Neural cell (in vitro differentiated cells): Measurements from ENCODE around the gene PAX6. TPM values are rescaled to one million over a fixed set of nuclear protein-coding genes. Genes with fewer than 3 reads are reported as not detected.

Source experiments
- H2AFZ ChIP-seq: fragments of 200-600, 300-800 bp; sonication (generic), shearing (Covaris generic); 2 replicates; pipeline ENCODE4 v1.6.0; 2014; ENCODE audit warnings: low read depth, mild to moderate bottlenecking, antibody characterized with exemption, low read length, moderate library complexity
- H3F3A ChIP-seq: fragments of 200-600 bp; shearing (Covaris generic); 2 replicates; pipeline ENCODE4 v1.6.1; 2016; ENCODE audit warnings: mild to moderate bottlenecking, moderate library complexity, mixed read lengths, antibody characterized with exemption, low read length; ENCODE audit not compliant: insufficient read depth, poor library complexity, severe bottlenecking
- H3K27ac ChIP-seq: fragments of 200-600, 300-800 bp; sonication (generic), shearing (Covaris generic); 2 replicates; pipeline ENCODE4 v1.5.1; 2014; ENCODE audit warnings: mild to moderate bottlenecking, low read length, moderate library complexity
- H3K27me3 ChIP-seq: fragments of 300-800, 200-600 bp; sonication (generic), shearing (Covaris generic); 2 replicates; pipeline ENCODE4 v1.6.0; 2014; ENCODE audit warnings: mild to moderate bottlenecking, low read depth, low read length, moderate library complexity; ENCODE audit not compliant: insufficient read depth
- H3K36me3 ChIP-seq: fragments of 300-800, 200-600 bp; sonication (generic), shearing (Covaris generic); 2 replicates; pipeline ENCODE4 v1.5.1; 2014; ENCODE audit warnings: mild to moderate bottlenecking, antibody characterized with exemption, low read length, moderate library complexity; ENCODE audit not compliant: insufficient read depth
- H3K4me2 ChIP-seq: fragments of 300-800, 200-600 bp; sonication (generic), shearing (Covaris generic); 2 replicates; pipeline ENCODE4 v1.6.0; 2014; ENCODE audit warnings: mild to moderate bottlenecking, low read length
- H3K4me3 ChIP-seq: fragments of 300-800, 200-600 bp; sonication (generic), shearing (Covaris generic); 2 replicates; pipeline ENCODE4 v1.5.1; 2014; ENCODE audit warnings: mild to moderate bottlenecking, low read length, moderate library complexity
- H3K79me2 ChIP-seq: fragments of 200-600 bp; shearing (Covaris generic); replicated peaks from 2 replicates; pipeline ENCODE4 v1.6.0; 2014; ENCODE audit warnings: mild to moderate bottlenecking, low read length, moderate library complexity; ENCODE audit not compliant: insufficient read depth
- H3K9ac ChIP-seq: fragments of 300-800, 200-600 bp; sonication (generic), shearing (Covaris generic); 2 replicates; pipeline ENCODE4 v1.6.1; 2016; ENCODE audit warnings: mild to moderate bottlenecking, low read length, mixed read lengths
- H3K9me2 ChIP-seq: fragments of 200-600 bp; shearing (Covaris generic); 2 replicates; pipeline ENCODE4 v1.6.1; 2016; ENCODE audit warnings: mild to moderate bottlenecking, low read length, mixed read lengths; ENCODE audit not compliant: insufficient read depth
- H3K9me3 ChIP-seq: fragments of 200-600, 300-800 bp; sonication (generic), shearing (Covaris generic); 2 replicates; pipeline ENCODE4 v1.6.1; 2016; ENCODE audit warnings: mild to moderate bottlenecking, mixed run types, low read length, moderate library complexity, mixed read lengths
- H4K20me1 ChIP-seq: fragments of 200-600 bp; shearing (Covaris generic); 2 replicates; pipeline ENCODE4 v1.6.1; 2016; ENCODE audit warnings: mild to moderate bottlenecking, mixed run types; ENCODE audit not compliant: insufficient read depth
- CTCF ChIP-seq: fragments of 450-650 bp; IDR thresholded peaks from 2 replicates; pipeline ENCODE4 v1.5.1; 2014; ENCODE audit warnings: antibody characterized with exemption, mild to moderate bottlenecking, moderate library complexity; ENCODE audit not compliant: poor library complexity, severe bottlenecking
- EP300 ChIP-seq: fragments of 450-650 bp; conservative IDR thresholded peaks from 2 replicates; pipeline ENCODE4 v1.6.1; 2014; ENCODE audit warnings: antibody characterized with exemption, mild to moderate bottlenecking, moderate library complexity; ENCODE audit not compliant: poor library complexity, severe bottlenecking
- EZH2 ChIP-seq: fragments of 200-600, 300-800 bp; shearing (Covaris generic), sonication (generic); IDR thresholded peaks from 2 replicates; pipeline ENCODE4 v1.6.1; 2014; ENCODE audit warnings: antibody characterized with exemption, low read length, borderline replicate concordance, mild to moderate bottlenecking; ENCODE audit not compliant: insufficient read depth, poor library complexity, severe bottlenecking
- MXI1 ChIP-seq: fragments of 450-650 bp; conservative IDR thresholded peaks from 2 replicates; pipeline ENCODE4 v1.6.1; 2014; ENCODE audit warnings: antibody characterized with exemption, mild to moderate bottlenecking; ENCODE audit not compliant: poor library complexity, severe bottlenecking
- POLR2AphosphoS5 ChIP-seq: IDR thresholded peaks from 2 replicates; pipeline ENCODE4 v1.6.1; 2012
- RAD21 ChIP-seq: fragments of 450-650 bp; conservative IDR thresholded peaks from 2 replicates; pipeline ENCODE4 v1.6.1; 2014; ENCODE audit warnings: antibody characterized with exemption, mild to moderate bottlenecking, moderate library complexity
- REST ChIP-seq: IDR thresholded peaks from 2 replicates; pipeline ENCODE4 v1.6.1; 2012; ENCODE audit warnings: borderline replicate concordance
- SMC3 ChIP-seq: fragments of 450-650 bp; conservative IDR thresholded peaks from 2 replicates; pipeline ENCODE4 v1.6.1; 2014; ENCODE audit warnings: antibody characterized with exemption, mild to moderate bottlenecking, moderate library complexity; ENCODE audit not compliant: poor library complexity
- TAF1 ChIP-seq: IDR thresholded peaks from 2 replicates; pipeline ENCODE4 v1.6.1; 2012; ENCODE audit warnings: low read depth
- polyA plus RNA-seq: library from polyadenylated mRNA; depleted of rRNA; stranded (reverse); fragments of >200 nt; gene quantifications from 2 replicates; pipeline ENCODE4 v1.2.3, GENCODE V29; 2014

The PAX6 gene
- polyA plus RNA-seq, 1 donor from 2014 or later = 74.7 TPM

DNA sequence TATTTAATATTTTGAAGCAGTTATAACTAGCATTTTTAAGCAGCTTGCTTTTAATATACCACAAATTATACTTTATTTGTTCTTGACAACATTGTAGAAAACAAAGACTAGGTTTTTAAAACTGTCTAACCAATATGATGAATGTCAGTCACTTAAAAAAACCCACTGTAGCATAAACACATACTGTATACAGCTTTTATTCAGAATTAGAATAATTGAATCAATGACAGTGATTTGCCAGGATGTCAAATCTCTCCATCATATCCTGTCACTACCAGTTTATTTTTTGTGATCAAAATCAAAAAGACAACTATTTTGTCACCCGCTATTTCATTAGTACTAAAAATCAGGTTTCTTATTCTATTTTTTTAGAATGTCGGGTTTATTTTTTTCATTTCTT, 26.5 kb downstream of the PAX6 start:
- TF ChIP-seq REST = no peak
- TF ChIP-seq EP300 = peak; percentile 89
- peak; percentile 71 for TF ChIP-seq POLR2AphosphoS5

GRCh38 chr11:31783252-31783651, 27.9 kb downstream of the PAX6 start:
- H3K4me2 ChIP-seq = no peak overlapping the region
- H3K9me2 ChIP-seq = no peaks in the 10 kb centered on the region

More for the DNA sequence above, 26.5 kb downstream of the PAX6 start:
- H3K9ac ChIP-seq = no peak overlapping the region
- no peaks in the 10 kb centered on the region for H3K9me2 ChIP-seq
- H3F3A ChIP-seq = peaks cover 5% of the 10 kb centered on the region
- no peaks in the 10 kb centered on the region for H4K20me1 ChIP-seq
- H2AFZ ChIP-seq = no peak overlapping the region
- H3K4me3 ChIP-seq = no peak overlapping the region
- H3K27ac ChIP-seq = no peak overlapping the region
- H3K79me2 ChIP-seq = no peaks in the 10 kb centered on the region
- H3K9me3 ChIP-seq = no peaks in the 10 kb centered on the region
- no peaks in the 10 kb centered on the region for H3K36me3 ChIP-seq
- H3K4me2 ChIP-seq = no peak overlapping the region
- H3K27me3 ChIP-seq = no peaks in the 10 kb centered on the region

More at GRCh38 chr11:31783252-31783651, 27.9 kb downstream of the PAX6 start:
- Histone ChIP-seq H3K79me2 (no peaks in the 10 kb centered on the region), H3K4me3 (no peak overlapping the region), H3K9me3 (no peaks in the 10 kb centered on the region), H3K9ac (no peak overlapping the region), H2AFZ (no peak overlapping the region), H3K27me3 (no peaks in the 10 kb centered on the region), H3K36me3 (no peaks in the 10 kb centered on the region), H4K20me1 (no peaks in the 10 kb centered on the region), H3F3A (no peaks in the 10 kb centered on the region), H3K27ac (no peak overlapping the region)
- TF ChIP-seq REST (no peak), EZH2 (no peak), MXI1 (no peak), SMC3 (no peak), EP300 (no peak), POLR2AphosphoS5 (no peak), TAF1 (no peak), RAD21 (no peak), CTCF (no peak)
